Panc1 (cell line): ENCODE measurements around the gene PFKL.

Experiments
- POLR2AphosphoS5 ChIP-seq: IDR thresholded peaks from 2 replicates; pipeline ENCODE4 v1.6.1; 2012; ENCODE audit warnings: mild to moderate bottlenecking, low read depth, low read length, moderate library complexity
- SIN3A ChIP-seq: IDR thresholded peaks from 2 replicates; pipeline ENCODE4 v1.6.1; 2012; ENCODE audit warnings: low read depth, mild to moderate bottlenecking, low read length, moderate library complexity, borderline replicate concordance; ENCODE audit not compliant: insufficient read depth
- TCF7L2 ChIP-seq: IDR thresholded peaks from 2 replicates; pipeline ENCODE4 v1.6.1; 2011; ENCODE audit warnings: mild to moderate bottlenecking, low read depth, low read length, inconsistent platforms
- TF ChIP-seq, protein P1 (sequence below): fragments of 450-650 bp; IDR thresholded peaks from 2 replicates; pipeline ENCODE4 v1.5.1; 2017; ENCODE audit warnings: mild to moderate bottlenecking
- TF ChIP-seq, protein P2 (sequence below), 2 experiments: IDR thresholded peaks; 2 replicates each; pipeline ENCODE4 v1.6.1; 2011 to 2012; ENCODE audit warnings: low read depth in 2 of 2, control low read depth in 1 of 2, low read length in 1 of 2, mild to moderate bottlenecking in 1 of 2, moderate library complexity in 1 of 2; ENCODE audit not compliant: insufficient read depth in 1 of 2

DNA sequence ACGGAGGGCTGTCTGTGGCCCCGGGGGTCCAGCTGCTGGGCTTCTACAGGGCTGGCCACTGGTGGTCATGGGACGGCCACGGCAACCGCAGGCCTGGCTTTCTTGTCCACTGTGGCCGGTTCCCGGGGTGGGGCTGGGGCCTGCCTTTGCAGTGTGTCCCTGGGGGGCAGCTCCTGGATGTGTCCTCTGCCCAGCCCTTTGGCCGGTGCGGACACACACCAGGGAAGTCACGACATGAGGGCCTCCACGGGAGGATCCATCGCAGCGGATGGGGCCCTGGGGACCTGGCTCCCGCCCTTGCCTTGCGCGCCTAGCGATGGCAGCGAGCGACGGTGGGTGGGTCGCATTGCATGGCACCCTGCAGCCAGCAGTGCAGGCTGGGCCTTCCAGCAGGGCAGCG, 18.0 kb downstream of the PFKL start:
- TF ChIP-seq, protein P1, sequence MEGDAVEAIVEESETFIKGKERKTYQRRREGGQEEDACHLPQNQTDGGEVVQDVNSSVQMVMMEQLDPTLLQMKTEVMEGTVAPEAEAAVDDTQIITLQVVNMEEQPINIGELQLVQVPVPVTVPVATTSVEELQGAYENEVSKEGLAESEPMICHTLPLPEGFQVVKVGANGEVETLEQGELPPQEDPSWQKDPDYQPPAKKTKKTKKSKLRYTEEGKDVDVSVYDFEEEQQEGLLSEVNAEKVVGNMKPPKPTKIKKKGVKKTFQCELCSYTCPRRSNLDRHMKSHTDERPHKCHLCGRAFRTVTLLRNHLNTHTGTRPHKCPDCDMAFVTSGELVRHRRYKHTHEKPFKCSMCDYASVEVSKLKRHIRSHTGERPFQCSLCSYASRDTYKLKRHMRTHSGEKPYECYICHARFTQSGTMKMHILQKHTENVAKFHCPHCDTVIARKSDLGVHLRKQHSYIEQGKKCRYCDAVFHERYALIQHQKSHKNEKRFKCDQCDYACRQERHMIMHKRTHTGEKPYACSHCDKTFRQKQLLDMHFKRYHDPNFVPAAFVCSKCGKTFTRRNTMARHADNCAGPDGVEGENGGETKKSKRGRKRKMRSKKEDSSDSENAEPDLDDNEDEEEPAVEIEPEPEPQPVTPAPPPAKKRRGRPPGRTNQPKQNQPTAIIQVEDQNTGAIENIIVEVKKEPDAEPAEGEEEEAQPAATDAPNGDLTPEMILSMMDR, result no peak
- TF ChIP-seq POLR2AphosphoS5 (no peak), SIN3A (no peak), TCF7L2 (no peak)
- TF ChIP-seq, protein P2, sequence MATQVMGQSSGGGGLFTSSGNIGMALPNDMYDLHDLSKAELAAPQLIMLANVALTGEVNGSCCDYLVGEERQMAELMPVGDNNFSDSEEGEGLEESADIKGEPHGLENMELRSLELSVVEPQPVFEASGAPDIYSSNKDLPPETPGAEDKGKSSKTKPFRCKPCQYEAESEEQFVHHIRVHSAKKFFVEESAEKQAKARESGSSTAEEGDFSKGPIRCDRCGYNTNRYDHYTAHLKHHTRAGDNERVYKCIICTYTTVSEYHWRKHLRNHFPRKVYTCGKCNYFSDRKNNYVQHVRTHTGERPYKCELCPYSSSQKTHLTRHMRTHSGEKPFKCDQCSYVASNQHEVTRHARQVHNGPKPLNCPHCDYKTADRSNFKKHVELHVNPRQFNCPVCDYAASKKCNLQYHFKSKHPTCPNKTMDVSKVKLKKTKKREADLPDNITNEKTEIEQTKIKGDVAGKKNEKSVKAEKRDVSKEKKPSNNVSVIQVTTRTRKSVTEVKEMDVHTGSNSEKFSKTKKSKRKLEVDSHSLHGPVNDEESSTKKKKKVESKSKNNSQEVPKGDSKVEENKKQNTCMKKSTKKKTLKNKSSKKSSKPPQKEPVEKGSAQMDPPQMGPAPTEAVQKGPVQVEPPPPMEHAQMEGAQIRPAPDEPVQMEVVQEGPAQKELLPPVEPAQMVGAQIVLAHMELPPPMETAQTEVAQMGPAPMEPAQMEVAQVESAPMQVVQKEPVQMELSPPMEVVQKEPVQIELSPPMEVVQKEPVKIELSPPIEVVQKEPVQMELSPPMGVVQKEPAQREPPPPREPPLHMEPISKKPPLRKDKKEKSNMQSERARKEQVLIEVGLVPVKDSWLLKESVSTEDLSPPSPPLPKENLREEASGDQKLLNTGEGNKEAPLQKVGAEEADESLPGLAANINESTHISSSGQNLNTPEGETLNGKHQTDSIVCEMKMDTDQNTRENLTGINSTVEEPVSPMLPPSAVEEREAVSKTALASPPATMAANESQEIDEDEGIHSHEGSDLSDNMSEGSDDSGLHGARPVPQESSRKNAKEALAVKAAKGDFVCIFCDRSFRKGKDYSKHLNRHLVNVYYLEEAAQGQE (IDR thresholded peaks at IDR 0.05; ENCODE audit: insufficient read depth in 1 of 2, low read depth in 2 of 2, low read length in 1 of 2), result no peak
